ENCODE data around the gene MPV17L. TPM values are rescaled to one million over a fixed set of nuclear protein-coding genes. Genes with fewer than 3 reads are reported as not detected.

Gene MPV17L
- total RNA-seq, 2 donors from 2014 or later = 2.7 to 3.1 TPM

DNA sequence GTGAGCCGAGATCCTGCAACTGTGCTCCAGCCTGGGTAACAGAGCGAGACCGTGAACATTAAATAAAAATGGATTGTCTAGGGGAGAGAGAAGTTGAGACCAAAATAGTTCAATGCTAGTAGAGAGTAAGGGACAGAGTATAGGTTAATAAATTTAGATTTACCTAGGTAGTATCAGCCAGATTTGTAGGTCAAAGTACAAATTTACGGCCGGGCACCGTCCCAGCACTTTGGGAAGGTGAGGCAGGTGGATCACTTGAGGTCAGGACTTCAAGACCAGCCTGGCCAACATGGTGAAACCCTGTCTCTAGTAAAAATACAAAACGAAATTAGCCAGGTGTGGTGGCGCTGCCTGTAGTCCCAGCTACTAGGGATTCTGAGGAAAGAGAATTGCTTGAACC, 26.7 kb downstream of the MPV17L start:
- Histone ChIP-seq H3K9ac (ENCODE audit: extremely low read depth, low read length, poor library complexity, severe bottlenecking) (no peak overlapping the region), H3K27me3 (ENCODE audit: control insufficient read depth, insufficient read depth, low read length, poor library complexity, severe bottlenecking) (no peaks in the 10 kb centered on the region), H3K4me1 (ENCODE audit: control insufficient read depth, insufficient read depth, low read length) (no peaks in the 10 kb centered on the region), H3K9me3 (ENCODE audit: control insufficient read depth, low read length) (no peaks in the 10 kb centered on the region), H3K36me3 (ENCODE audit: control insufficient read depth, insufficient read depth, low read length) (no peaks in the 10 kb centered on the region), H3K27ac (ENCODE audit: low read depth, low read length) (no peak overlapping the region), H3K4me3 (ENCODE audit: low read length) (no peak overlapping the region)
- no peak overlapping the region for H3K4me3 Mint-ChIP-seq
- TF ChIP-seq, protein P1, sequence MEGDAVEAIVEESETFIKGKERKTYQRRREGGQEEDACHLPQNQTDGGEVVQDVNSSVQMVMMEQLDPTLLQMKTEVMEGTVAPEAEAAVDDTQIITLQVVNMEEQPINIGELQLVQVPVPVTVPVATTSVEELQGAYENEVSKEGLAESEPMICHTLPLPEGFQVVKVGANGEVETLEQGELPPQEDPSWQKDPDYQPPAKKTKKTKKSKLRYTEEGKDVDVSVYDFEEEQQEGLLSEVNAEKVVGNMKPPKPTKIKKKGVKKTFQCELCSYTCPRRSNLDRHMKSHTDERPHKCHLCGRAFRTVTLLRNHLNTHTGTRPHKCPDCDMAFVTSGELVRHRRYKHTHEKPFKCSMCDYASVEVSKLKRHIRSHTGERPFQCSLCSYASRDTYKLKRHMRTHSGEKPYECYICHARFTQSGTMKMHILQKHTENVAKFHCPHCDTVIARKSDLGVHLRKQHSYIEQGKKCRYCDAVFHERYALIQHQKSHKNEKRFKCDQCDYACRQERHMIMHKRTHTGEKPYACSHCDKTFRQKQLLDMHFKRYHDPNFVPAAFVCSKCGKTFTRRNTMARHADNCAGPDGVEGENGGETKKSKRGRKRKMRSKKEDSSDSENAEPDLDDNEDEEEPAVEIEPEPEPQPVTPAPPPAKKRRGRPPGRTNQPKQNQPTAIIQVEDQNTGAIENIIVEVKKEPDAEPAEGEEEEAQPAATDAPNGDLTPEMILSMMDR (conservative IDR thresholded peaks at IDR 0.05) = no peak
- no peaks in the 10 kb centered on the region for H3K36me3 Mint-ChIP-seq (ENCODE audit: low read depth)
- H3K27me3 Mint-ChIP-seq (ENCODE audit: insufficient read depth) = no peaks in the 10 kb centered on the region
- WGBS, 2 experiments (ENCODE audit: insufficient coverage in 1 of 2, insufficient read length in 1 of 2) = 92 to 93% methylated on average over 5 to 8 of the region's 8 CpGs
- H3K4me1 Mint-ChIP-seq = no peaks in the 10 kb centered on the region
- H3K27ac Mint-ChIP-seq = no peak overlapping the region
- no peak for DNase-seq
- H3K9me3 Mint-ChIP-seq = no peaks in the 10 kb centered on the region

GRCh38 chr16:15425861-15426260, 30.3 kb downstream of the MPV17L start:
- no peak overlapping the region for H3K27ac ChIP-seq (ENCODE audit: low read depth, low read length)
- WGBS, 2 experiments (ENCODE audit: insufficient coverage in 1 of 2, insufficient read length in 1 of 2) = 89 to 96% methylated on average over 6 of the region's 6 CpGs
- DNase-seq = no peak
- H3K4me3 Mint-ChIP-seq = no peak overlapping the region
- no peaks in the 10 kb centered on the region for H3K4me1 Mint-ChIP-seq
- H3K4me1 ChIP-seq (ENCODE audit: control insufficient read depth, insufficient read depth, low read length) = no peaks in the 10 kb centered on the region
- H3K9me3 Mint-ChIP-seq = no peaks in the 10 kb centered on the region
- TF ChIP-seq, protein P1 (conservative IDR thresholded peaks at IDR 0.05) = no peak
- no peak overlapping the region for H3K9ac ChIP-seq (ENCODE audit: extremely low read depth, low read length, poor library complexity, severe bottlenecking)
- no peaks in the 10 kb centered on the region for H3K9me3 ChIP-seq (ENCODE audit: control insufficient read depth, low read length)
- H3K36me3 ChIP-seq (ENCODE audit: control insufficient read depth, insufficient read depth, low read length) = no peaks in the 10 kb centered on the region
- no peaks in the 10 kb centered on the region for H3K27me3 Mint-ChIP-seq (ENCODE audit: insufficient read depth)
- H3K27me3 ChIP-seq (ENCODE audit: control insufficient read depth, insufficient read depth, low read length, poor library complexity, severe bottlenecking) = no peaks in the 10 kb centered on the region
- no peaks in the 10 kb centered on the region for H3K36me3 Mint-ChIP-seq (ENCODE audit: low read depth)
- H3K4me3 ChIP-seq (ENCODE audit: low read length) = no peak overlapping the region
- H3K27ac Mint-ChIP-seq = no peak overlapping the region

DNA sequence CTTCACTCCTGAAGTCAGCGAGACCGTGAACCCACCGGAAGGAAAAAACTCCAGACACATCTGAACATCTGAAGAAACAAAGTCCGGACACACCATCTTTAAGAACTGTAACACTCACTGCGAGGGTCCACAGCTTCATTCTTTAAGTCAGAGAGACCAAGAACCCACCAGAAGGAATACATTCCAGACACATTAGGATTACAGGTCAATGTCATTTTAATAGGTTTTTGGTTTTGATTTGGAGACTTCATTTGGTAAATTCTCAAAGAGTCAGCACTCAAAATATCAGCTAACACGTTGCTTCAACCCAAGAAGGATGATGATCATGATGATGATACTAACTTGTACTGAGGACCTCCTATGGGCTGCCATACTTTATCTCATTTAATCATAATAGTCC, 31.2 kb downstream of the MPV17L start:
- H3K4me3 Mint-ChIP-seq = no peak overlapping the region
- H3K9ac ChIP-seq (ENCODE audit: extremely low read depth, low read length, poor library complexity, severe bottlenecking) = no peak overlapping the region
- no peaks in the 10 kb centered on the region for H3K4me1 Mint-ChIP-seq
- no peaks in the 10 kb centered on the region for H3K36me3 Mint-ChIP-seq (ENCODE audit: low read depth)
- no peaks in the 10 kb centered on the region for H3K36me3 ChIP-seq (ENCODE audit: control insufficient read depth, insufficient read depth, low read length)
- no peak overlapping the region for H3K27ac ChIP-seq (ENCODE audit: low read depth, low read length)
- no peaks in the 10 kb centered on the region for H3K27me3 ChIP-seq (ENCODE audit: control insufficient read depth, insufficient read depth, low read length, poor library complexity, severe bottlenecking)
- no peaks in the 10 kb centered on the region for H3K27me3 Mint-ChIP-seq (ENCODE audit: insufficient read depth)
- no peaks in the 10 kb centered on the region for H3K4me1 ChIP-seq (ENCODE audit: control insufficient read depth, insufficient read depth, low read length)
- H3K27ac Mint-ChIP-seq = no peak overlapping the region
- DNase-seq = no peak
- no peak overlapping the region for H3K4me3 ChIP-seq (ENCODE audit: low read length)
- TF ChIP-seq, protein P1 (conservative IDR thresholded peaks at IDR 0.05) = no peak
- WGBS, 2 experiments (ENCODE audit: insufficient coverage in 1 of 2, insufficient read length in 1 of 2) = 61 to 81% methylated on average over 3 to 6 of the region's 6 CpGs
- H3K9me3 ChIP-seq (ENCODE audit: control insufficient read depth, low read length) = no peaks in the 10 kb centered on the region
- no peaks in the 10 kb centered on the region for H3K9me3 Mint-ChIP-seq
